NCI-H1417 (cell line): ENCODE data around the gene PDE4DIP.
"Not testable (repeated sequence)": the region's sequence is repeated elsewhere in the genome, so short reads cannot be mapped to it uniquely, and the experiment has no call there.

Experiments used
- DNase-seq, 3 experiments: peaks; one replicate each; lab custom pipeline; 2025; lab: John Stamatoyannopoulos, UW

Gene PDE4DIP

DNA sequence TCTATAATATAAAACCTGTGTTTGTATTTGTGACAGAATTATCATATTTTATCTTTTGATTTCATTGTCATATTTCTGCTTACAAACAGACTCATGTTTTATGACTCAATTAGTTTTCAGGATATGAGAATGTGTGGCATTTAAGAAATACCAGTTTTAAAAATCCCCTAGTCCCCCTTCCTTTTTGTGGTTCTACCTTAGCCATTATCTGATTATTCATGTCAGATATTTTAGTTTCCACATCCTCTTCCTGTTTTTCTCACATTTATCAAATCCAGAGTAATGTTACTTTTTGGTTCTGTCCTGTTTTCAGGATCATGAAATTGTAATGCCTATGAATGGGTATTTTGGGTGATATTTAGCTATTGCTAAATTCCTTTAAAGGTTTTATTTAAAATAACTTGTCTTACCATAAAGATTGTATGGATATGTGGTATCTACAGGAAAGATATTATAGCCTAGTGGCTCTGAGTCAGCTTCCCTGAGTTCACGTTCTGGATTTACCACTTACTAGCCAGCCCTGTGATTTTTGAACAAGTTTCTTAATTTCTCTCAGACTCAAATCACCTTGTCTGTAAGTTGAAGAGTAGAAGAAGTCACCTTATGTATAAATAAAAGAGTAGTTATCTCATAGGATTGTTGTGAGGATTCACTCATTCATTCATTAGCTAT lies 131.8 kb downstream of the PDE4DIP start:
- not testable (repeated sequence) for DNase-seq

DNA sequence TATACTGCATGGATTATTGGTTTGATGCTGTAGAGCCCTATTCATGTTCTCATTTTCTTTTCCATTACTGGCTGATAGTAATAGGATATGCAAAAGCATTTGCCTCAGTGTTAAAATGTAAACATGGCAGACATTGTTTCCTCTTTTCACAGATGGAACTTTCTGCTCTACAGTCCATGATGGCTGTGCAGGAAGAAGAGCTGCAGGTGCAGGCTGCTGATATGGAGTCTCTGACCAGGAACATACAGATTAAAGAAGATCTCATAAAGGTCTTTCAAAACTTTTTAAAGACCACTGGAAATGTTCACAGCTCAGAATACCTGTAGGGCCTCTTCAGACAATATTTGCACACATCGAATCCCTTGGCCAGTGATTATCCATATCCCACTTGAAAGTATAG lies 133.6 kb downstream of the PDE4DIP start:
- not testable (repeated sequence) for DNase-seq

DNA sequence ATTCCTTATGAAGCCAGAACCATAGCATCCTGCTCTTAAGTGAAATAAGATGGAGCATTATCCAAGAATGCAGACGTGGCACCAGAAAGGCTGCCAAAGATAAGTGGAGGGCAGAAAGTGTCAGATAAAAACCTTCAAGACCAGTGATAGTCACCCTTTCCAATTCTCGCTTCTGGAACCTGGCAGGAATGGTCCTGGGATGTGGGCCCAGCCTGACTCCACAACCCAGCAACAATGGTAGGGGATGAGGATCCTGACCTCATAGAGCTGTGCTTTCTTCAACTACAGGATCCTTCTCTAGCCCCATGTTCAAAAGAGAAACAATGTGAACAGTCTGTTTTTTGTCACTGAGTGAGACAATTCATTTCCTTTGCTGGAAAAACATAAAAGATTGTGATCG lies 145.2 kb downstream of the PDE4DIP start:
- not testable (repeated sequence) for DNase-seq

DNA sequence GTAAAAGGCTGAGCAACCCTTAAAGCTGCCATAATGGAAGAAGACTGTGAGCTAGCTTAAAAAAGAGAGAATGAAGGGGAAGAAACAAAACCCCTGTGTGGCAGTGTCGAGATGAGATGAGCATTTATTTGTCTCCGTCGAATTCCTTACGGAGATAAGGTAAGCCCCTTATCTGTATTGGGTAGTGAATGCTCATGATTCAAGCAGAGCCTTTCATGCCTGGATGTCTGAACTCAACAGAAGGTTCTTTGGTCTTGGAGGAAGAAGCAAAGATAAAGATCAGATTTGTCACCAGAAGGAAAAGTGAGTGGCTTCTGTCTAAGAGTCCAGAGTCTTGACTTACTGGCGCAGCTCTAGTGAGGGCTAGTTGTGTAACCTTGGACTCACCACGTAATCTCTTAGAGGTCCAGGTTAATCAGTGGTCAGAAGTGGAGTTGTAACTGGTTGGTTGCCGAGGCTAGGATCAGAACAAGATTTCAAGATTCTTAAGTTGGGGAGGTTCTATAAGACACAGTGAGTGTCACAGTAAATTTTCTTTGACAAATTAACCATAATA lies 146.1 kb downstream of the PDE4DIP start:
- not testable (repeated sequence) for DNase-seq

DNA sequence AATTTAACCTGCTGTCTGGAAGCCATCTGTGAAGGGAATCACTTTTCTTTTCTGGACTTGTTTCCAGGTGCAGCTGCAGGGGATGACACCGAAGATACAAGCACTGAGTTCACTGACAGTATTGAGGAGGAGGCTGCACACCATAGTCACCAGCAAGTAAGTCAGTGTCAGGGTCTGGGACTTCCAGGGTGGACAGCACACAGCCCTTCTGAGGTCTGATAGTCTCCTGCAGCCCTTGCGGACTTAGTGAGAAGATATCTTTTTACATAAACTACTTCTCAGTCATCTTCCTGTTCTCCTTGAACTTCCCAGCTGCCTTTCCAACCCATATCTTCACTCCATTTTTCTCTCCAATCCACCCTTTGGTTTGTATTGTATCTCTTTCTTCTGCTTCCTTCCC lies 147.6 kb downstream of the PDE4DIP start:
- not testable (repeated sequence) for DNase-seq

DNA sequence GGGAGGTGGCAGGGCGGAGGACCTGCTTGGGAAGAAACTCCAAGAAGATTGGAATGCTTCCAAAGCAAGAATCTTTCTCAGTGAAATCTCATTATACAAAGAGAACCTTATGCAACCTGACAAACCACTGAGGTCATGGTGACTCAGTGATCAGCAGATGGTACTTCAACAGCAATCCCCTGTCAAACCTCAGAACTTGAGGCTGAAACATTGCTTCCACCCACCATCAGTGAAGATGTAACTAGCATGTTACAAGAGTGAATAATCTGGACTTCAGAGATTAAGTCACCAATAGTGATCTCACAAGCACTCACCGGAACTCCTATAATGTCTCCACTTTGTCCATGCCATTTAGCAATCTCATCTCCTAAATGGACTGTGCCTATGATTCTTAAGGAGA lies 148.1 kb downstream of the PDE4DIP start:
- not testable (repeated sequence) for DNase-seq

DNA sequence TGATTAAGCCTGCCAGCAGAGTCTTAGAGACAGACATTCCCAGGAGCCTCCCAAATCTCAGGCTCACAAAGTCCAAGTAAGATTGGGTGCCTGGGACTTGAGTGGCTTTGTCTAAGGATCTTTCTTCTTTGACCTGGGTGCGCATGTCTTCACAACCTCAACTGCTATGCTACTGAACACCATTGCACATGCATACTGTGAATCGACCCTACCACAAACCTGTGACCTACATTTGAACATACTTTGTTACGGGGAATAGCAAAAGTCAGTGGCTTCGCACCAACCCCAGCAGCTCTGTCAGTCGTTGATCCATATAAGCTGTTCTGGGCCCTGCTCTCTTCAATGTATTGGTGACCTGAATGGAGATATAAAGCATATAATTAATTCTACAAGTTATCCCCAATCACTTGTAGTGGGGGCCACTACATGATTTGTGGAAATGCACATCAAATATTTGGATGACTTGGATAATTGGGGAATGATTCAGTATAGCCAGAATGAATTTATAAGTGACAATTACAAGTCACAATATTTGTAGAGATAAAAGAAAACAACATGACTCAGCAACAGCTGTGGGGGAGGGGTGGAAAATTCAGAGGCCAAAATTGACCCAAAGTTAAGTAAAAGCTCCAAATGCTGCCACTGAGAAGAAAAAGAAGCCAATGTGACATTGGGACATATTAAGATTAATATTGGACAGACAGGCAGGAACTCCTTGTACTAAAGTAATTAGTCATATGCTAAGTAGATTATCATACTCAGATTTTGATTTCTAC lies 152.4 kb downstream of the PDE4DIP start:
- DNase-seq = not testable (repeated sequence)

DNA sequence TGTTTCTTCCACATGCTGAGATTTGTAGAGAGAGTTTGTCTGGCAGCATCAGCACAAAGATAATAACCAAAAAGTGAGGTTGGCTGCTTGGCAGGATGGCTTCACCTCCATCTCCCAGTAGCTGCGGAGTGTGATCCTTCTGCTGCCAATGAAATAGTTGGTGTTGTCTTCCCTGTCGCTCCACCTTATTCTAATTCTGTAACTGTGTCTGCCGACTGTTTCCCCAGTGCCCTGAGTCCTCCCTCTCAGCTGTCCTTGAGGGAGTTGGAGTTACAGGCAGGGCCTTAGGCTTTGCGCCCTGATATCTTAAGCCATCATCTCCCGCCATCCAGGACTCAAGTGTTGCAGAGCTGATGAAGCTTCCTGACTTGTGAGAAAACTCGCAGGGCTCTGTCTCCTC lies 153.2 kb downstream of the PDE4DIP start:
- DNase-seq = not testable (repeated sequence)

DNA sequence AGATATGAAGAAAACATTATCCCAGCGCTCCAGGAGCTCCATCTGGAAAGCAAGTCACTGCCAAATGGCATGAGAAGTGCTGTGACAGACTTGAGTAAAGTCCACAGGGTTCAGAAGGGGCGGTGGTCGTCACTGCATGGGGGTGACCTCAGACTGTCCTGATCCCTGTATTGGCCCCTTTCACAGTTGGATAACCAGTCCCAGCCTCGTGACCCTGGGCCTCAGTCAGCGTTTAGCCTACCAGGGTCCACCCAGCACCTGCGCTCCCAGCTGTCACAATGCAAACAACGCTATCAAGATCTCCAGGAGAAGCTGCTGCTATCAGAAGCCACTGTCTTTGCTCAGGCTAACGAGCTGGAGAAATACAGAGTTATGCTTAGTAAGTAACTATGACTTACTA lies 158.4 kb downstream of the PDE4DIP start:
- DNase-seq = not testable (repeated sequence)

DNA sequence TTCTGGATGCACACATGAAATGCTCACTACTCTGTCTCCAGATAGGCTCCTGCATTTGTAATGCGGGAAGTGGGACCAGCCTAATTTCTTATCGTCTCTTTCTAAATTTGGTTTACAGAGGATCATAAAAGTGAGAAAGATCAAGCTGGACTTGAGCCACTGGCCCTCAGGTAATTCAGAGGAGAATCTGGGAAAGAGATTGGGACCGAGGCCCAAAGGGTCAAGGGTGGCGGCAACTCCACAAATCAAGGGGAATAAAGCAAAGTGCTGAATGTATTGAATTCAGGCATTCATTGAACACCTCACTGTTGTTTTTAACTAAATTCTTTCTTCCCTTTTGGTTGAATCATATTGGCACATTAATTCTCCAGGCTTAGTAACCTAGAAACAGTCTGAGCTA lies 164.1 kb downstream of the PDE4DIP start:
- not testable (repeated sequence) for DNase-seq

DNA sequence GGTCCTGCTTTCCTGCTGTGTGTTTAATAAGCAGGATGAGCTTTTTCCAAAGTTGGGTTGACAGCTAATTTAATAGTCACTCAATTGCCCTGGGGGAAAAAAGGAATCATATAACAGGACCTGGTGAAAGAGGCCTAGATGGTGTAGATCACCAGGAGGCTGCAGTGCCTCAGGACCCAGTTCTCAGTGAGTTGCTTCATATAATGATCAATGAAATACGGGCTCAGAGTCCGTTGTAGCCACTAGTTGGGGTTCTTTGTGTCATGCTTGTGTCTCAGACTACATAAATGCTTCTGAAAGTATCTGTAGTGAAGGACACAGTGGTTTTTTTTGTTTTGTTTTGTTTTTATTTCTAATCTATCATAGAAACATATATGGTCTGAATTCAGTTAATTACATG lies 164.5 kb downstream of the PDE4DIP start:
- DNase-seq = not testable (repeated sequence)

DNA sequence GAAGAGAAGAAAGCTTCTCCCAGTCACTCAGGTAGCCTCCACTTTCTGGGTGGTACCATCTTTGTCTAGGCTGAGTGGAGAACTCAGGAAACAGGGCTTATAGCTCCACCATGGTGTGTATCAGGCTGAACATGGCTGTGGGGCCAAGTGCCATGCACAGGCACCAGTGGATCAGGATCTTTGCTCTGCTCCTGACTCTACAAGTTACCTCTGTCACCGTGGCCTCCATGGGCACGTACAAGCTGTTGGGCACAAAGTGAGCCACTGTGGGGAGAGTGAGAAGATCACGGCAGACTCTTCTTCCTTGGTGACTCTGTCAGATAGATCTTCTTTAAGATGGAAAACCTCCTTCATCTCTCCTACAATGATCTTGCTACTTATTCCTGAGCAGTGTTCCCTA lies 165.5 kb downstream of the PDE4DIP start:
- not testable (repeated sequence) for DNase-seq

DNA sequence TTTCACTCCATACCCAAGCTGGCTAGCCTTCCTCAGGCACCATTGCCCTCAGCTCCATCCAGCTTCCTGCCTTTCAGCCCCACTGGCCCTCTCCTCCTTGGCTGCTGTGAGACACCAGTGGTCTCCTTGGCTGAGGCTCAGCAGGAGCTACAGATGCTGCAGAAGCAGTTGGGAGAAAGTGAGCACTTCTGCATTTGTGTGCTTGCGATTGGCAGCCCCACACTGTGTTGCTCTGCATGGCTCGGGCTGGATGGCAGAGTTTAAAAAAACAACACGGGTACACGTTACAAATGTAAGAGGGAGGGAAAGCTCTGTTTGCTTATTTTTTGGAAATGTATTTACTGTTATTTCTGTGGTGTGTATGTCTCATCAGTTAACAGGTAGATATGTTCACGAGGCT lies 168.4 kb downstream of the PDE4DIP start:
- DNase-seq = not testable (repeated sequence)

DNA sequence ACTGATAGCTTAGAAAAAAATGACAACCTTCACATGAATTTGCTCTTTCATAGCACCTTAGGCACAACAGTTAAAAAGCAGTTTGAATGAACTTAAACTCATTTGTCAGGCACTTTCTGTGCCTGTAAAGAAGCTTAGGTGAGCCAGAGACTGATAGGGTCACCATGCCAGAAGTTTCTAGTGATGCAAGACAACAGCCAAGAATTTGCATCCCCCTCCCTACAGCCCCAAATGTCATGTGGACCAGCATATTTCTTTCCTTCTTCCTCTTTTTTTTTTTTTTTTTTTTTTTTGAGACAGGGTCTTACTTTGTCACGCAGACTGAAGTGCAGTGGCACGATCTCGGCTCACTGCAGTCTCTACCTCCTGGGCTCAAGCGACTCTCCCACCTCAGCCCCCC lies 169.3 kb downstream of the PDE4DIP start:
- DNase-seq = not testable (repeated sequence)

DNA sequence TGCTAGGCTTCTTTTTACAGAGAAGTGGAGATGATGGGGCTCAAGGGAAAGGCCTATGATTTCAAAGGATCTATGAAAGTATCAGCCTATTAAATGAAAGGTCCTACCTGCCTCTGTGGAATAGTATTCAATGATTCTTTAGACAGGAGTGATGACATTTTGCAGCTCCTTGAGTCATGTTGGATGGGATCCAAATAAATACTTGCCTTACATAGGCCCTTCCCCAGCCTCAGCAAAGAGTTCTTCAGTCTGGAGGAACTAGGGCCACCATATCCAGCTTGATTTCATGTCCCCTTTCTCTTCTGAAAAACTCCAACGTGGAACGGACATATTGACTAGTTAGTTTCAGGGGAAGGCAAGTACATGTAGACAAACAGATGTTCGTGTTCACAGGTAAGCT lies 171.3 kb downstream of the PDE4DIP start:
- not testable (repeated sequence) for DNase-seq

DNA sequence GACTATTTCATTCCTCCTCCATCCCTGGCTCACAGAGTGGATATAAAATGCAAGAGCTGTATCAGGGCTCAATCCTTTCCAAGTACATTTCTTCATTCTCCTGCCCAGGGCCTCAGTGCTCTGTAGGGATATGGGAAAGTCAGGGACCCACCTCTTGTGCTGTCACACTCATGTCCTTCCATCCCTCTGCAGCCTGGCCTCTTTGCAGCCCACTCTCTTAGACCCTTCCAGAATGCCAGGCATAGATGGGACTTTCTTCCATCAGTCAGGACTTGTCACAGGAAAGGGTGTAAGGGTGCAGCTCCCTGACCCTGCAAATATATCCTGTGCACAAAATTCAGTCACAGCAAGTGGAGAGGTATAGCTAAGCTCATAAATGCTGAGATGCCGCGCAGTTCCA lies 172.4 kb downstream of the PDE4DIP start:
- not testable (repeated sequence) for DNase-seq

DNA sequence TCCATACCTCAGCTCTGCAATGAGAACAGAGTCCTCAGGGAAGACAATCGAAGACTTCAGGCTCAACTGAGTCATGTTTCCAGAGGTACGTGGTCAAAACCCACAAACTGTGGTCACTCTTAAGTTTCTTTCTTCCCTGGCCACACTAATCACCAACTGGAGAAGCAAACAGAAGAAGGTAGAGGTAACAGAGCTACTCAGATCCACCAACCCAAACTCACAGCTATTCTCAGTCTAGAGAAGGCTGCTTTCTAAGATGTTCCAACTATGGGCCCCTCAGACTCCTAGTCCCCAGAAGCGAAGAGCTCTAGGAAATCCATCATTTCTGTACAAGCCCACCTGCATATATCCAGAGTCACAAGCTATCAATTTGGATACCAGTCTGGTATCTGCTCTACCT lies 174.3 kb downstream of the PDE4DIP start:
- not testable (repeated sequence) for DNase-seq

DNA sequence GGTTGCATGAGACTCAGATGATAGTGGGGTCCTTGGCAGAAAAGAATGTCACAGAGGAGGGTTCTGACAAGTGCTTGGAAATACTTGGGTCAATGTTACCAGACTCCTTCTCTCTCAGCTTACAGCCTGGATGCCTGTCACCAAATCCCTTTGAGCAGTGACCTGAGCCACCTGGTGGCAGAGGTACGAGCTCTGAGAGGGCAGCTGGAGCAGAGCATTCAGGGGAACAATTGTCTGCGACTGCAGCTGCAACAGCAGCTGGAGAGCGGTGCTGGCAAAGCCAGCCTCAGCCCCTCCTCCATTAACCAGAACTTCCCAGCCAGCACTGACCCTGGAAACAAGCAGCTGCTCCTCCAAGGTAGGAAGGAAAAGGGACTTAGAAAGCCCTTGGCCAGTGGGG lies 180.1 kb downstream of the PDE4DIP start:
- DNase-seq = not testable (repeated sequence)

DNA sequence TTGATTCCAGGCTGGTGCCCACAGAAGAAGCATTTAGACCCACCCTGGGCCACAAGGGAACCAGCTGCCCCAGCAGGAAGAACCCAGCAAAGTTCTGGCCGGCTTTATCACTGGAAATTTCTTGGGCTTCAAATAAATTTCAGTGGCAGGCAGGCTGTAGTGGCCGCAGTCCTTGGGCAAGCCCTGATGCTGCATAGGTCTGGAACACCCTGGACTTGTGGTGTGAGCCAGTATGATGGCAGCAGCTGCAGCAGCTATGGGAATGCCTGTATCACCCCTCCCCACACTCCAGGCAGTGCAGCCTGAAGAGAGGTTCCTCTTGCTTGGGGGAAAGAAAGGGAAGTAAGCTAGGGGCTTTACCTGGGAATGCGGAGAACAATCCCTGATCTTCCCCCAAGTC lies 189.7 kb downstream of the PDE4DIP start:
- not testable (repeated sequence) for DNase-seq

DNA sequence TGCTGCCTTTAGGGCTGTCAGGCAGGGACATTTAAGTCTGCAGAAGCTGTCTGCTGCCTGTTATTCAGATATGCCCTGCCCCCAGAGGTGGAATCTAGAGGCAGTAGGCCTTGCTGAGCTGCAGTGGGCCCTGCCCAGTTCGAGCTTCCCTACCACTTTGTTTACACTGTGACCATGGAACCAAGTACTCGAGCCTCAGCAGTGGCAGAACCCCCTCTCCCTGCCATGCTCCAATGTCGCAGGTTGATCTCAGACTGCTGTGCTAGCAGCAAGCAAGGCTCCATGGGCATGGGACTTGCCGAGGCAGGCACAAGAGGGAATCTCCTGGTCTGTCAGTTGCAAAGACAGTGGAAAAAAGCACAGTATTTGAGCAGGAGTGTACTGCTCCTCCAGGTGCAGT lies 198.8 kb downstream of the PDE4DIP start:
- DNase-seq = not testable (repeated sequence)

DNA sequence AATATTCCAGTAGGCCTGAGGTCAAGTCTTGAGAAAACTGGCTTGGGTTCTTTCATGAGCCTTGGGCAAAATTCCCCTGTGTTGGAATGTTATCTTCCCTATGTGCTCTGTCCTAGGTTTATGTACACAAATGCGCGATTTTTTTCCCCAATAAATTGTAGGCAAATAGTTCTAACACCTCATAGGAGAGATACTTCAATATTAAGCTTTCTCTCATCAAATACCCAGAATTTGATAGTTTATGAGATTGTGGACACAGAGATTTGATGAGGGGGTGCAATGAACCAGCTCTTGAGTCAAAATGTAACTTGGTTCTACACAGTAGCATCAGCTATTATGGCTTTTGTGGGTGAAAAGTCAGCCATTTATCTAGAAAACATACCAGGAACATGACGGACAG lies 220.4 kb downstream of the PDE4DIP start:
- DNase-seq = not testable (repeated sequence)

DNA sequence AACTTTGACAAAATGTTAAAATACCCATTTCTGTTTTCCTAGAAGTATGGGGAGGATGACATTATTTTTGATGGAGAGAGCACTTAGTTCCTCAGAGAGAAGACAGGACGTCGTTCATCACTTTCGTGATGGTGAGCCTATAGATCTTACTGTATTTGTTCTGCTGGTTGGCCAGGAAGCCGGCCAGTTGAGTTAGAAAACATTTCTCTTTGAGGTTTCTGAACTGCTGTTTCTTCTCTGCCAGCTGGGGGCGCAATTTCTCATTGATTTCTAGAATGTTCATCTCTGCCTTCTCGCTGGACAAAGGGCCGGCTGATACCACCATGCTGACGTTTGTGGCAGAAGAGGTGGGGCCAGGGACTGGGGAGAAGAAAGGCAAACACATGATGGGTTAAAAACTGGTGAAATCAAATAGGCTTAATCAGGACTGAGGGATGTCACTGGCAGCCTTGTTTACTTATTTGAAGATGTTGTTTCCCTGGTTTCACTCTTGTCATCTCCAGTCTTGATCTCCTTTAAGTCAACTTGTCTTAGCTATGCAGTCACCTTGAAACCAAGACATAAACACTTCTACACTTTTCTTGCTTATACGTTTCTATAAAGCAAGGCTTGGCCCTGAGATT lies 231.4 kb downstream of the PDE4DIP start:
- DNase-seq = not testable (repeated sequence)
